Stimulated activated CD4-positive, alpha-beta T cell treated with anti-CD3 and anti-CD28 coated beads, Interleukin-4, amount 100 ng/mL, for 48 hours (primary cell): ENCODE measurements around the gene ANO9.
"Not testable (repeated sequence)": the region's sequence is repeated elsewhere in the genome, so short reads cannot be mapped to it uniquely, and the experiment has no call there.

Experiments used
- DNase-seq, 2 donors: peaks; one replicate each; pipeline ENCODE4 v3.0.0-alpha.2; 2020; ENCODE audit warnings: low read depth in 2 of 2

ANO9 gene

DNA sequence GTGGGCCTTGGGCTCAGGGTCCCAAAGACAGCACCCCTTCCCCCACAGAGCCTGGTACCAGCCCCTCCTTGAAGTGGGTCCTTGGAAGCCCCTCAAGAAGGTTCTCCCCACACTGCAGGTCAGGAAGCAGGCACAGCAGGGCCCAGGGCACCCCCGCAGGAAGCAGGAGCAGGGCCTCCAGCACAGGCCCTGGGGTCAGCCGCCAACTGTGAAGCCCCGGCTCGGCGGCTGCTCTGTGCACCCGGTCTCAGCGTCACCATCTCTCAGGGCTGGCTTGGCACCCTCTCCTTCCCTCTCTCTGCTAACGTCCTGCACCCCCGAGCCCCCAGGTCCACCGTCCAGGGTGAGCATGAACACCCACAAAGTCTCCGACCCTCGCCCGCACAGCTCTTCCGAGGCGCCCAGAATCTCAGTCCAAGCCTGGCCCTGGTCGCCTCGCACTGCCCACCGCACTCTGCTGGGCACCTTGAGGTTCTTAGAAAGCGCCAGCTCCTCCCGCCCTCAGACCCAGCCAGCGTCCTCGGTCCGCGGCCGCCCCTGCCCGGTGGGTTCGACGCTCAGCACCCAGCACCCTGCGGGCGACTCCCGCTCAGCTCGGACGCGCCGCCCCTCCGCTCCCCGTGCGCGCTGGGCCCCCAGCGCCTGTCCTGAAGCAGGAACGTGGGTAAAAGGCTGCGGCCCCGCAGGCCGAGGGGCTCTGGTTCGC is 25.6 kb downstream of the ANO9 start:
- no peak for DNase-seq

DNA sequence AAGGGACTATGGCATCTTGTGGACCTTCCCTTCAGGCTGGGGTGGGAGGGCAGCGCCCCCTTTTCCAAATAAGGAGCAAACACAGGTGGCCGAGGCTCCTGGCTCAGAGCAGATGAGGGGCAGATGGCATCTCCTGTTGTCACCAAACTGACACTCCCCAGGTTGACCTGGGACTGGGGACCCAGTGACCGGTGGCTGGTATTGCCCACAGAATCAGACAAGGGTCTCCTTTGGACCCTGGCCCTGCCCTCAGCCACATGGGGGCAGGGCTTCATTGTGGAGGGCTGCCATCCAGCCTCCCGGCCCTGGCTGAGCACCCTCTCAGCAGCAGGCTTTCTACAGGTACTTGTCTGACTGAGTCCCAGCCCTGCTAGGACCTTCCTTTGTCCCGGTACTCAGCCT is 26.2 kb downstream of the ANO9 start:
- no peak for DNase-seq

DNA sequence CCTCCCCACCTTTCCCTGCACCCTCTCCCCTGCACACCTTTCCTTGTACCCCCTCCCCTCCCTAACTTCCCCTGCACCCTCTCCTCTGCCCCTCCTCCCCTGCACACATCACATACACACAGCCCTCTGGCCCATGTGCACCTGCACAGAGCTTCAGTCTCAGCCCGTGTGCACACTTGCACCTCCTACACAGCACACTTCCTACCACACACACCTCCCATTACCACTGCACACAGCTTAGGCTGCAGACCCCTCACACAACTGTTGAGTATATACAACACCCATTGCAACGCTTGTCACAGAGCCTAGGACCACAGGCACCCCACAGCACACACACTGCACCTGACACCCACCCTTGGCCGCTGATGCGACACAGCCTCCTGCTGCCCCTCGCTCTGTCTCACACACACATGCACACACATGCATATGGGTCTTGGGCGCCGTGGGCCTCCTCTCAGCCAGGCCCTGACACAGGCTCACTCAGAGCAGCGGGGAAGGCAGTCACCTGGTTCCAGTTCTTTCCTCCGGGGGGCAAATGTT is 27.4 kb downstream of the ANO9 start:
- DNase-seq, result no peak

DNA sequence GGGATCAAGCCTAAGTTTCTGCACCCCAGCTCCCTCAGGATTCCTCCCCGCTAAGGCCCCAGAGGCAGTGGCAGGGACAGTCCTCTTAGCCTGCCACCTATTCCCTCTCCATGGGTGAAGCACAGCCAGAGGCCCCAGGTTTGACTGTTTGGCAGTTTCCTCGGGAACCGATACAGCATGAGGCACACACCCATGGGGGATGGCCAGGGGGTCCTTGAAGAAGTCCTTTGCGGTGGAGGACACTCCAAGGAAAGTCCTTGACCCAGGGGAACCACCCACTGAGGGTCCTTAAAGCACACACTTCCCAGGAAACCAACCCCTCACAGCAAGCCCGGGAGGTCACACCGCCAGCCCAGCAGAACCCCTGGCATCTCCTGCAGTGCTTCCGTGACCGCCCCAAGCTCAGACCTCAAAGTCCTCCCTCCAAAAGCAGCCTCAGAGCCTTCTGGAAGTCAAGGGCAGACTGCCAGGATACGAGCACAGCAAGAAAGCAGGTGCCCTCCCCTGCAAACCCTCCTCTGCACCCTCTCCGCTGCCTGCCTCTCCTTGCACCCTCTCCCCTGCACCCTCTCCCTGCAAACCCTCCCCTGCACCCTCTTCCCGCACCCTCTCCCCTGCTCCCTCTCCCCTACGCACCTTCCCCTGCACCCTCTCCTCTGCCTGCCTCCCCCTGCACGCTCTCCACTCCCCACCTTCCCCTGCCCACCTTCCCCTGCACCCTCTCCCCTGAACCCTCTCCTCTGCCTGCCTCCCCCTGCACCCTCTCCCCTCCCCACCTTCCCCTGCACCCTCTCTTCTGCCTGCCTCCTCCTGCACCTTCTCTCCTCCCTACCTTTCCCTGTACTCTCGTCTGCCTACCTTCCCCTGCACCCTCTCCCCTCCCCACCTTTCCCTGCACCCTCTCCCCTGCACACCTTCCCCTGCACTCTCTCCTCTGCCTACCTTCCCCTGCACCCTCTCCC is 28.4 kb downstream of the ANO9 start:
- no peak for DNase-seq

DNA sequence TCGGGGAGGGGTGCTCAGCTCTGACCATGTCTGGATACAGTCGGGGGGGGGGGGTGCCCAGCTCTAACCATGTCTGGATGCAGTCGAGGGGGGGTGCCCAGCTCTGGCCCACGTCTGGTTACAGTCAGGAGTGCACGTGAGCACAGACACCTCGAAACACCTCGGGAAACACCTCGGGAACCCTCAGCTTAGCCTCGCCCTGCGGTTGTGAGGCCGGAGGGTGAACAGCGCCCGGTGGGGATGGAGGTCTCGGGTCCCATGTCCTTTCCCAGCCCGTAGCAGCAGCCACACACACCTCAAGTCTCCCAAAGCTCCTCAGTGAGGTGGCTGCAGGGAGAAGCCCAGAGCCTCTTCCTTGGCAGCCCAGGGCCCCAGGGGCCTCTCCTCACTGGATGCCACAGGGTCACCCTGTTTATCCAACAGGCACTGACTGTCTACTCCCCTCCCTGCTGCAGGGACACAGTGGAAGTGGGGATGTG is 29.1 kb downstream of the ANO9 start:
- DNase-seq, result no peak

DNA sequence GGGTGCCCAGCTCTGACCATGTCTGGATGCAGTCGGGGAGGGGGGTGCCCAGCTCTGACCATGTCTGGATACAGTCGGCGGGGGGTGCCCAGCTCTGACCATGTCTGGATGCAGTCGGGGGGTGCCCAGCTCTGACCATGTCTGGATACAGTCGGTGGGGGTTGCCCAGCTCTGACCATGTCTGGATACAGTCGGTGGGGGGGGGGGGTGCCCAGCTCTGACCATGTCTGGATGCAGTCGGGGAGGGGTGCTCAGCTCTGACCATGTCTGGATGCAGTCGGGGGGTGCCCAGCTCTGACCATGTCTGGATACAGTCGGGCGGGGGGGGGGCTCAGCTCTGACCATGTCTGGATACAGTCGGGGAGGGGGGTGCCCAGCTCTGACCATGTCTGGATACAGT is 30.3 kb downstream of the ANO9 start:
- not testable (repeated sequence) for DNase-seq

DNA sequence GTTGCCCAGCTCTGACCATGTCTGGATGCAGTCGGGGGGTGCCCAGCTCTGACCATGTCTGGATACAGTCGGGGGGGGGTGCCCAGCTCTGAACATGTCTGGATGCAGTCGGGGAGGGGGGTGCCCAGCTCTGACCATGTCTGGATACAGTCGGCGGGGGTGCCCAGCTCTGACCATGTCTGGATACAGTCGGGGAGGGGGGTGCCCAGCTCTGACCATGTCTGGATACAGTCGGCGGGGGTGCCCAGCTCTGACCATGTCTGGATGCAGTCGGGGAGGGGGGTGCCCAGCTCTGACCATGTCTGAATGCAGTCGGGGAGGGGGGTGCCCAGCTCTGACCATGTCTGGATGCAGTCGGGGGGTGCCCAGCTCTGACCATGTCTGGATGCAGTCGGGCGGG is 31.1 kb downstream of the ANO9 start:
- not testable (repeated sequence) for DNase-seq

DNA sequence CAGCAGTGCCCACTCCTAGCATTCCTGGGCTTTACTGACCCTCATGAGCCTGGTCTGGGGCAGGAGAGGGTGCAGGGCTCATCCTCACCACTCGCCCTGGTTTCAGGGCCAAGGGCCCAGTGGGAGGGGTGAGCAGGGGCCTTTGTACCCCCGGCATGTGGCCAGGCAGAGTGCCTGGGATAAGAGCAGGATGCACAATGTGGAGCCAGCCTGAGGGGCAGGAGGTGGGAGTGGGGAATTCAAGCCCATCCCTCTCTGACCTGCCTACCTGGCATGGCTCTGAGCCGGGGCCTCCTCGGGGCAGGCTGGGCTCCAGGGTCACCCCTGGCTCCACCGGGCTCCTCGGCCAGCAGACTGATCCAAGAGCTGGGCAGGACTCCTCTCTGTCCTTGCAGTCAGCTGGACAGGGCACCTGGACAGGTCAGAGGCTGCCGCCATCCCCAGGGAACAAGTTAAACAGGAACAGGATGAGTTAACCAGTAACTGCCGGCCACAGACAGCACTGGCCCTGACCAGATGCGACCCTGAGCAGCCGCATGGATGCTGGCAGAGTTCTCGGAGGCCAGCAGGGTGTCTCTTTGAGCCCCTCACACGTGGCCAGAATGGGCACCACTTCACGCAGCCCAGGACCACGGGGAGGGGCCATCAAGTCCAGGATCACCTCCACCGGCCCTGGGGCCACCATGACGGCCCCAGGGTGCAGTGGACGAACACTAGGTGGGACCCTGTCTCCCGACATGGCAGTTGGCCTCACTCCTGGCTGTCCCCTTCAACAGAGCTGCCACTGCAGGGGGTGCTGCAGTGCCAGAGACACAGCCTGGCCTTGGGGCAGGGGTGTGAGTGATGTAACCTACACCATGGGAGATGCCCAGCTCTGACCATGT is 32.0 kb downstream of the ANO9 start:
- no peak for DNase-seq

DNA sequence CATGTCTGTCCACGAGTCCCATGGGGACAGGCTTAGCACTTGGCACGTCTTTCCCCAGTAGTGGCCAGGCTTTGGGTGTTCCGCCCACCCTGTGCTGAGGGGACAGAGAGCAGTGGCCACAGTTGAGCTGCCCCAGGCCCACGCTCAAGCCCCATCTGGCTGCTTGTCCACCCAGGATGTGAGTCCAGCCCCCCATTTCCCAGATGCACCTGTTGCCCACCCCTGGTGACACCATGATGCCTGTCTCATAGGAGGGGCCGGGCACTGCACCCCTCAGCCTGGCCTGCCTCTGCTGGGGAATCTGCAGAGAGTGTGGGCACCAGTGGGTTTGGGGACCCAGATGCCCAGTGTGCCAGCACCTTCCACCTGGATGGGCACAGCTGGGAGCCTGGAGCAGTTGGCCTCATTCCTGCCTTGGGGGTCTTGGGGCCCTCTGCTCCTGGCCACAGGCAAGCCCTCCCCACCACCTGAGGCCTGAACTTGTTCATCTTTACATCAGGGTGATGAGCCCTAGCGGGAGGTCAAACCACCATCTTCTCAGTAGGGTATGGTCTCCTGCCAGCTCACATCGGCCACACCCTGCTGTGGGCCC is 32.7 kb downstream of the ANO9 start:
- DNase-seq, result no peak

DNA sequence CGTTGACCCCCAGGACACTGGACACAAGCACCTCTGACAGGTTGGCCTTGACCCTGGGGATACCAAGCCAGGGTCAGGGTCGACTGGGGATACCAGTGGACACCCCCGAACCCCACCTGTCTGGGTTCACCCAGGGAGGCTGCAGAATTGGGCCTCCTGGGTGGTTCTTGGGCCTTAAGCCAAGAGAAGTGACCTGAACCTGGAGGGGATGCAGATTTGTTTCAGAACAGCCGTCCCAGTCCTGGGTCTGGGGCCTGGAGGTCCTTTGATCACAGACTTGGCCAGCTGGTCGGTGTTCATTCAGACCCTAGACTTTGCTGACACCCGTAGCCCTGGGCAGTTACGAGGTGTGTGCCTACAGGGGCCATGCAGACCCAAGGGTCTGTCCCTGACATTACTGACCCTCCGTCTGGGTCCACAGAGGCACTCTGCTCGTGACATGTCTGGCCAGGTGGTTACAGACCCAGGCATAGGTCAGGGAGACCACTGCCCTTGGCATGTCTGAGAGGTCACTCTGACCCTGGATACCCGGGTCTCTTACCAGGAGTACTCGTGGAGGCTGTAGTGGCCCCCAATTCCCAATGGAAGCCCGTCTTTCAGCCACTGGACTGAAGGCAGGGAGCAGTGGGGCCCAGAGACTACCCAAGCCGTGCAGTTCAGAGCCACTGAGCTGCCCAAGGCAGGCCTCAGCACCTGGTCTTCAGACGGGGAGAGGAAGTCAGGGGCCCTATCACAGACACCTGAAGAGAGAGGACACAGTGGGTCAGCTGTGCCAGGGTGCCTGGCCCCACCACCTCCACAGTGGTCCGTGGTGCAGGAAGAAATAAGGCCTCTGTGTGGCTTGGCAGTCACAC is 33.4 kb downstream of the ANO9 start:
- DNase-seq, result no peak

DNA sequence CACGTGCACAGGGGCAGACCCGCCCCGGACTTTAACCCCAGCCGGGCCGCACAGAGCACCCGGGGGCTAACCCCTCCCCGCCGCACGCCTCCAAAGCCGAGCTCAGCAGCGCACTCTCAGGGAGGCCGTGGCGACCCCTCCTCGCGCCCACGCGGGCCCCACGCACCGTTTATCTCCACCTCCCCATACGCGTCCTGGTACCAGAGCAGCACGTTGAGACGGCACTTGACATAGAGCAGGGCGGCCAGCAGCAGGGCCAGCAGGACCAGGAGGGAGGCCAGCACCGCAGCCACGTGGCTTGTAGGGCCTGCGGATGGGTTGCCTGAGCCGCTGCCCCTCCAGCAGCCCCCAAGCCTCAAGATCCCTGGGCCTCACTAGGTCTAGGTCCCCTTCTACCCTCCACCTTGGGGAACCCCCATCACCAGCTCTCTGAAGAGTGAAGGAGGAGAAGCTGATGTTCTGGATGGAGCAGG is 34.1 kb downstream of the ANO9 start:
- DNase-seq, result no peak

DNA sequence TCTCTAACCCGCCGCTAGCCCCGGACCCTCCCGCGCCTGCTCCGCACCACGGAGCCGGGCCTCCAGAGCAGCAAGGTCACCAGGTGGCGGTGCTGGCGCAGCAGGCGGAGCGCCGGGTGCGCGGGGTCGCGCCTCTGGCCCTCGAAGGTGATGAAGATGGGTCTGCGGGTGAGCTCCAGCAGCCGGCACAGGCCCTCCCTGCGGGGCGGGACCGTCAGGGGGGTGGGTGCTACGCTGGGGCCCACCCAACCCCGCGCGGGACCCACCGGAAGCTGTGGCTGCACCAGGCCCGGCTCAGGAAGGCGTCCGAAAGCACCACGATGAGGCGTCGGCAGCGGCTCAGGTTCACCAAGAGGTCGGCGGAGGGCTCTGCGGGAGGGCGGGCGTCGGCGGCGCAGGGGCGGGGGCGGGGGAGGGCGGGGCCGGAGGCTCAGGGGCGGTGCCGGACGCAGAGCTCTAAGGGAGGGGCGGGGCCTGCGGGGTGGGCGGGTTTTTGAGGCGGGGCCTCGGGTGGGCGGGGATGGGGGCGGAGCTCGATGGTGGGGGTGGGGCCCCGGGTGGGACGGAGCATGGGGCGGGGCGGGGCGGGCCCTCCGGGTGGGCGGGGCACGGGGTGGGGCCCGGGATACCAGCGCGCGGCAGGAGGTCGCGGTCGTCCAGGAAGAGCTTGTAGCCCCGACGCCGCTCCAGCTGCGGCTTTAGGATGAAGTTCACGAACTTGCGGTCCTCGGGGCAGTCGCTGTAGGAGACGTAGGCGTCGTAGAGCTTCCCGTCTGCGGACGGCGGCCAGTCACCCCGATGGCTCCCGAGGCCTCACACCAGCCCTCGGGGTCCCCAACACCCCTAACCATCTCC is 34.8 kb downstream of the ANO9 start:
- DNase-seq, result peak; percentile 73 to 81

DNA sequence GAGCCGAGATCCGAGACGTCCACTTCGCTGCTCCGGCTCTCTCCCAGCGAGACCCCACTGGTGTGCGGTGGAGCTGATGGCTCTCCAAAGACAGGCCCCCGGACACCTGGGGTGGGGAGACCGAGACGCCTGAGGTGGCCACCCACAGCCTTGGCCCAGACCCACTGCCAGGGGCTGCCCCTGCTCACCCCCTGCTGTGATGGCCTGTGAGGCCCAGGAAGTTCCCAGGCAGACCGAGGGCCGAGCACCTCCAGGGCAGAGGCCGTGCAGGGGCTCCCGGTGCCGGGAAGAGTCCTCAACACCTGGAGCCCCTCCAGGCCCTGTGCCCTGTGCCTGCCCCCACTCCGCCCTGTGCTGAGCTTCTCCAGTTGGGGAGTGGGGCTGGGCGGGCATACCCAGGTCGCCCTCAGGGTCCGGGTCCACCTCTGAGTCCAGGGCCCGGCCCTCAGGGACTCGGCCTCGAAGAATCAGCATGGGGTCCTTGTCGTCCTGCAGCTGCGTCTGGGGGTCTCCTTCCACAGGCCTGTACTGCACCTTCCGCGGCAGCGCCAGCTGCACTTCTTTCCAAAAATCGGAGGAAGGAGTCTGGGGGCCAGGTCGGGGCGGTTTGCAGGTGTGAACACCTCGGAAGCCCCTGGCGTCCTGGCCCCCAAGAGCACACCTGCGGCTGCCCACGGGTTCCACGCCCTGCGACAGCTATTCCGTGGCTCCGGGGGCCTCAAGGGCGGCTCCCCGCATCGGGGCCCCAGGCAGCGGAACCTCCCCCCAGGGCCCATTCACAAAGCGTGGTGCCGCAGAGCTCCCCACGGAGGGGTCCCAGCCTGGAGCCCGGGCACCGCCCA is 35.6 kb downstream of the ANO9 start:
- DNase-seq, result no peak

DNA sequence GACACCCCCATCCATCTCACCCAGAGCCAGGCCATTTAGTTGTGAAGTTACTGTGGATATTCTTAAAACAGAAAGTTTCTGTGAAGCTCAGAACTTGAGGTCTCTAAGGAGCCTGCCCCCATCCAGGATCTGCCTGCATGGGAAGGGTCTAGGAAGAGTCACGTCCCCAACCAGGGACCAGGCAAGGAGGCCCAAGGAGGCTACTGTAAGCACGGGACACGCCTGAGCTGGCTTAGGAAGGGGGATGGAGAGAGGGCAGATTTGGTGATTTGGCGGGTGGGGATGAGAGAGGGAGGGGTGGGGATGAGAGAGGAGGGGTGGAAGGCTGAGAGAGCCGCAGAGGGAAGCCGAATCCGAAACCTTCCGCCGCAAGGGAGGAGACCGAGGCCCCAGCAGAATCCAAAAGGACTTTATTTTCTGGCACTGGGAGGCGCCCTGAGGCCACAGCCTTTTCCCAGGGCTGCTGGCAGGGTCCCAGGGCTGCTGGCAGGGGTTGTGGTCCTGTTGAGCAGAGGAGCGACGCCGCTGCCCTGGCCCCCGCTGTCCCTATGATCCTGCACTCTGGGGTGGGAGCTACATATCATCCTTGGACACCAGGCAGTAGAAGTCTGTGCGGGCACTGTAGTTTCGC is 36.4 kb downstream of the ANO9 start:
- DNase-seq, result no peak

DNA sequence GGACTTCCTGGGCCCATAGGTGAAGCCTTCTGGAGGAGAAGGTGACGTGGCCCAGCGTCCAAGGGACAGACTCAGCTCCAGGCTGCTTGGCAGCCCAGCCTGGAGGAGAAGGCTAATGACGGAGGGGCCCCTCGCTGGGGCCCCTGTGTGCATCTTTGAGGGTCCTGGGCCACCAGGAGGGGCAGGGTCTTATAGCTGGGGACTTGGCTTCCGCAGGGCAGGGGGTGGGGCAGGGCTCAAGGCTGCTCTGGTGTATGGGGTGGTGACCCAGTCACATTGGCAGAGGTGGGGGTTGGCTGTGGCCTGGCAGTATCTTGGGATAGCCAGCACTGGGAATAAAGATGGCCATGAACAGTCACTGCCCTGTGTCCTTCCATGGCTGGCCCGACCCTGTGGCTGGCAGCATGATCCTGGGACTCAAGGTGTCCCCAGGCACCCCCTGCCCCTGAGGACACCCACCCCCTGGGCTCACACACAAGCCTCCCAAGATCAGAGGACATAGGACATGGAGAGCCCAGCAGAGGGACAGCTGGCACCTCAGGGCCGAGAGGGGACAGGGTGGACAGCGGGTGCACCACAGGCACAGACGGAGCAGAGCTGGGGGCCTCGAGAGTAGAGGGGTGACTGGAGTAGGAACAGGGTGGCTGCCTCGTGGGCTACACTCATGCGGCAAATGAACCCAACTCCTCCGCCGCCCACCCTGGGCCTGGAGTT is 37.1 kb downstream of the ANO9 start:
- DNase-seq, result no peak

DNA sequence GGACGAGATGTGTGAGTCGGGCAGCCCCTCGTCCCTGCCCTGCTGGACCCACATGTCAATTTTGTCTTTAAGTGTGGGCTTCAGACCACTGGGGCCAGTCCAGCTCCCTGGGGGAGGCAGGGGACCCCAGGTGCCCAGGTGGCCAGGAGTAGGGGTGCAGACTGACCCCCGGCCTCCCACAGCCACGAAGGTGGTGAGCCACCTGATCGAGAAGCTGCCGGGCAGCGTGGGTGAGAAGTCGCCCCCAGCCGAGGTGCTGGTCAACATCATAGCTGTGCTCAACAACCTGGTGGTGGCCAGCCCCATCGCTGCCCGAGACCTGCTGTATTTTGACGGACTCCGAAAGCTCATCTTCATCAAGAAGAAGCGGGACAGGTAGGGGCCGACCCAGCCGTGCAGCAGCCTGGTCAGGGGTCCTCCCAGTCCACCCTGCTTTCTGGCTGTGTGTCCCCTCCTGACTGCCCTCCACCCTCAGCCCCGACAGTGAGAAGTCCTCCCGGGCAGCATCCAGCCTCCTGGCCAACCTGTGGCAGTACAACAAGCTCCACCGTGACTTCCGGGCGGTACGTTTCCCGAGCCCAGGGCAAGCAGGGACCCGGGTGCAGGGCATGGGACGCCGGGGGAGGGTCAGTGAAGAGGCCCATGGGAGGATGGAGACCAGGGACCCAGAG is 37.9 kb downstream of the ANO9 start:
- DNase-seq, result no peak
